ENCODE measurements around the gene PIM2.
A peak's percentile ranks its signal among the peaks of the same experiment; 100 is the strongest.

PIM2 gene

DNA sequence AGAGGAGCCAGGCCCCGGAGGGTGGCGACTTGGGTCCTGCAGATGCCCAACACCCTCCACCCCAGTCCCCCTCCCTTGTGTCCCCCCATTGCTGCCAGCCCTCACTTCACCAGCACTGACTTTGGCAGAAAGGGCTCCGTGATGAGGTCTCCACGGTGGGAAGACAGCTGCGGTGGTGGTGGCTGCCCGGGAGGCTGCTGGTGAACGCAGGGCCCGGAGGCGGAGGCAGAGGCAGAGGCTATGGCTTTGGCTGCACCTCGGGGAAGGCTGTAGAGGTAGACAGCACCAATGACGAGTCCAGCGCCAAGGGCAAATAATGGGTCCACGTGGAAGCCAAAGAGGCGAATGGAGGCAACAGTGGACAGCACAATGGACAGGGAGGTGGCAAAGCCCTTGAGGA is 14.2 kb downstream of the PIM2 start:
- H3K4me3 ChIP-seq (ENCODE audit: low read length) = no peak overlapping the region
- TF ChIP-seq ZNF274 (IDR thresholded peaks at IDR 0.05; ENCODE audit: low read depth, low read length) = no peak

DNA sequence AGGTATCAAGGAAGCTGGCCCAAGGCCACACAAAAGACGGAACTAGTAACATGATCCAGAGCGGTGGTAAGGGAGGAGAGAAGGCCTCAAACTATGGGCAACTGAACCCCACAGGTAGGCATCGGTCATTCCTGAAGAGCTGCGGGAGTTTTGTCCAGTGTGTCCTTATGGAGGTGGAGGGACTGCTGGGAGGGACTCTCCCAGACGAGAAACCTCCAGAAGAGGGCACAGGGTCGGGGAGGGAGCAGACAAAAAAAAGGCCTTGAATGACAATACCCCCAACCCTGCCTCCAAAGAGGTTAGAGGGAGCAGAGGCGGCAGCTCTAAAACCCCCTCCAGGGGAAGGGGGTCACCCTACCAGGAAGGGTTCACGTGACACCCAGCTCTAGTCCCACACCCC is 14.6 kb downstream of the PIM2 start:
- no peak overlapping the region for H3K4me3 ChIP-seq (ENCODE audit: low read length)
- no peak for TF ChIP-seq ZNF274 (IDR thresholded peaks at IDR 0.05; ENCODE audit: low read depth, low read length)

DNA sequence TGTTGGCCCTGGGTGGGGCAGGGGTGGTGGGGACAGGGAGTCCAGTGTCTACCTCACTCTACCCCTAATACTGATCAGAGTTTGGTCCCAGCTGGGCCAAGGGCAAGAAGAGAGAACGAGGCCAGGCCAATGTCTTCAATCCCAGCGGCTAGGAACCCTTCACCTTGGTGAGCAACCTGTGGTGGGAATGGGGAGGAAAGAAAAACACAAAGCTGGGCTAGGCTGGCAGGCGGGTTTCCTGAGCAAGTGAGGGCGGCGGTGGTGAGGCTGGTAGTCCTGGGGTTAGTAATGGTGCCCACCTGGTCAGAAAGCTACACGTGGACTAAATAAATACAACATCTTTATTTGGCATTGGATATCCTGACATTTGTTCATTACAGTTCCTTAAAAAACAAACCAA is 15.5 kb downstream of the PIM2 start:
- TF ChIP-seq ZNF274 (IDR thresholded peaks at IDR 0.05; ENCODE audit: low read depth, low read length) = no peak

GRCh38 chrX:48902776-48903175 is 16.0 kb downstream of the PIM2 start:
- no peak for TF ChIP-seq ZNF274 (IDR thresholded peaks at IDR 0.05; ENCODE audit: low read depth, low read length)
- no peak overlapping the region for H3K4me3 ChIP-seq (ENCODE audit: low read length)

More for the DNA sequence above, 15.5 kb downstream of the PIM2 start:
- no peak overlapping the region for H3K4me3 ChIP-seq (ENCODE audit: low read length)

GRCh38 chrX:48902135-48902534 is 16.7 kb downstream of the PIM2 start:
- TF ChIP-seq ZNF274 (IDR thresholded peaks at IDR 0.05; ENCODE audit: low read depth, low read length) = no peak
- no peak overlapping the region for H3K4me3 ChIP-seq (ENCODE audit: low read length)

DNA sequence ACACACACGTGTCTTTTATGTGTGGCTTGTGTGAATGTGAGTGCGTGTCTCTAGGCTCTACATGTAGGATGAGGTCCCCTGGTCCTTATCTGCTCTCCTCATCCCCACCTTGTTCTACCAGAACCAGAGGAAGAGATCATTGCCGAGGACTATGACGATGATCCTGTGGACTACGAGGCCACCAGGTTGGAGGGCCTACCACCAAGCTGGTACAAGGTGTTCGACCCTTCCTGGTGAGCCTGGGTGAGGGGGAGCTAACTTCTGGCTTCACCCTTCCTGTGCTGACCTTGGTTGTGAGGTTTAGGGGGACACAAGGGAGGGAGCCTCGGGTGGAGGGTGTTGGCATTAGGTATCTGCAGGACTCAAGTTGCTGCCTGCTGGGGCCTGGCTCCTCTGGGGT is 17.8 kb downstream of the PIM2 start:
- TF ChIP-seq ZNF274 (IDR thresholded peaks at IDR 0.05; ENCODE audit: low read depth, low read length) = no peak
- no peak overlapping the region for H3K4me3 ChIP-seq (ENCODE audit: low read length)

GRCh38 chrX:48899078-48899410 is 19.8 kb downstream of the PIM2 start:
- peak overlapping the region; percentile 84; the same call in 1 of the 2 replicates for H3K4me3 ChIP-seq (ENCODE audit: low read length)
- TF ChIP-seq ZNF274 (IDR thresholded peaks at IDR 0.05; ENCODE audit: low read depth, low read length) = no peak

DNA sequence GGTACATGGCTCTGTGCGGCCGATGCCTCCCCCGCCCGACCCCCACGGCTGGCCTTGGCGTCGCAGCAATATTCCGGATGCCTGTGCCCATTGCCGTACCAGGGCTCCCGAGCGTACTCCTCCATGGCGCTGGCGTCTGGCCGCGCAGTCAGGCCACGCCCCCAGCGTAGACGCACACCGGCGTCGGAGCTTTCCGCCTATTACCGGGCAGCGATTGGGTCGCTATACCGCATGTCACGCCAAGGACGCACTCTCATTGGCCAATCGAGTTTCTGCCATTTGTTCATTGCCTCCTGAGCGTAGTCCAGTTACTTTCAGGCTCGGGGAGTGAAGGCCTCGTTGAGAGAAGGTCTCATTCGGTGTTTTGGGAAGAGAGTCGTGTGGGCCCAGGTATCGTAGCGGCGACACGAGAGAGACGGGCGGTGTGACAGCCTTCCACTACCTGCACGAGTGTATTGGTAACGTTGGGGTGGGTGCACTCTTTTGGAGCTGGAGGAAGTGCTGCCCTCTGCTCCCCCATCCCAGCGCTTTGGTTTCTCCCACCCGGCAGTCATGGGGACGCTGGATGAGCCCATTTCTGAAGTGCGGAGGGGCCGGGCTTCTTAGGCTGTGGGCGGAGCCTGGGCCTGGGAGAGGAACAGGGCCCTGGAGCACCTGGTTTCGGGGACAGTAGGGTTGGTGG is 21.1 kb downstream of the PIM2 start, which contains the start of the genes PQBP1 and TIMM17B:
TSS of gene PQBP1 (plus strand) at position 306 of the 682 bp plus-strand sequence. CDS start 580 bp downstream, outside the sequence.
TSS of gene TIMM17B (minus strand) at position 144 of the 682 bp plus-strand sequence. CDS start at position 125, 19 bp downstream.
- no peak for TF ChIP-seq ZNF274 (IDR thresholded peaks at IDR 0.05; ENCODE audit: low read depth, low read length)
- H3K4me3 ChIP-seq (ENCODE audit: low read length) = peak within 1 kb of the TSS; percentile 84

GRCh38 chrX:48897157-48897624 is 21.6 kb downstream of the PIM2 start:
- no peak for TF ChIP-seq ZNF274 (IDR thresholded peaks at IDR 0.05; ENCODE audit: low read depth, low read length)
- peak overlapping the region; percentile 80 for H3K4me3 ChIP-seq (ENCODE audit: low read length)

DNA sequence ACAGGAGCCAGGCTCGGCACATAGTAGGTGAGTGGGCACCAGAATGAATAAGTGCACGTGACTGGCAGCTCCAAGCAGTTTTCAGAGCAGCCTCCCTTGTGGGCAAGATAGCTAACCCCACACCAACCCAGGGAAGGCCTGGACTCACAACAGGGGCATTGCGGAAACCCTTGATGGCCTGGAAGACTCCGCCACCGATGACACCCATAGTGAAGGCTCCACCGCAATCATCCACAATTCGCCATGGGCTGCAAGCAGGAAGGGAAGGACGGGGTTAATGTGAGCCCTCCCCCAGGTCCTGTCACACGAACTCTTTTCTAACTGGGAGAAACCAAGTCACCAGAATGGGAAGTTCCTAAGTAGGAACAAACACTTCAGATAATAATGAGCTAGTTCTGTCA is 22.2 kb downstream of the PIM2 start:
- no peak for TF ChIP-seq ZNF274 (IDR thresholded peaks at IDR 0.05; ENCODE audit: low read depth, low read length)
- H3K4me3 ChIP-seq (ENCODE audit: low read length) = peak overlapping the region; percentile 80

DNA sequence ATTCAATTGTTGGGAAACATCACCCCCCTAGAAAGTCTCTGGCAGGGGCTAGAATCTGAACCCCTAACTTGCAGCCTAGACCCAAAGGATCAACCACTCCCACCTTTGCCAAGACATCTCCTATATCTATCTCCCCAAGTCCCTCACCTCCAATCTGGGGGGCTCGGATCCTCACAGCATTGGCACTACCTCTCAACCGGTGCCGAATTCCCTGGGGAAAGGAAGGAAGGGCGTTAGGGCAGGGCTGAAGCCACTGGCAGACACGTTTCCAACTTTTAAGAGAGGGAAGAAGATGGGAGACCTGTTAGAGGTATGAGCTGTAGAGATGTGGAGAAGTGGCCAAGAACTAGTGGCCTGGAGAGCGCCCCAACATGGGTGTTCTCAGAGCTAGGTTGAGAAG is 23.9 kb downstream of the PIM2 start:
- H3K4me3 ChIP-seq (ENCODE audit: low read length) = no peak overlapping the region
- TF ChIP-seq ZNF274 (IDR thresholded peaks at IDR 0.05; ENCODE audit: low read depth, low read length) = no peak

DNA sequence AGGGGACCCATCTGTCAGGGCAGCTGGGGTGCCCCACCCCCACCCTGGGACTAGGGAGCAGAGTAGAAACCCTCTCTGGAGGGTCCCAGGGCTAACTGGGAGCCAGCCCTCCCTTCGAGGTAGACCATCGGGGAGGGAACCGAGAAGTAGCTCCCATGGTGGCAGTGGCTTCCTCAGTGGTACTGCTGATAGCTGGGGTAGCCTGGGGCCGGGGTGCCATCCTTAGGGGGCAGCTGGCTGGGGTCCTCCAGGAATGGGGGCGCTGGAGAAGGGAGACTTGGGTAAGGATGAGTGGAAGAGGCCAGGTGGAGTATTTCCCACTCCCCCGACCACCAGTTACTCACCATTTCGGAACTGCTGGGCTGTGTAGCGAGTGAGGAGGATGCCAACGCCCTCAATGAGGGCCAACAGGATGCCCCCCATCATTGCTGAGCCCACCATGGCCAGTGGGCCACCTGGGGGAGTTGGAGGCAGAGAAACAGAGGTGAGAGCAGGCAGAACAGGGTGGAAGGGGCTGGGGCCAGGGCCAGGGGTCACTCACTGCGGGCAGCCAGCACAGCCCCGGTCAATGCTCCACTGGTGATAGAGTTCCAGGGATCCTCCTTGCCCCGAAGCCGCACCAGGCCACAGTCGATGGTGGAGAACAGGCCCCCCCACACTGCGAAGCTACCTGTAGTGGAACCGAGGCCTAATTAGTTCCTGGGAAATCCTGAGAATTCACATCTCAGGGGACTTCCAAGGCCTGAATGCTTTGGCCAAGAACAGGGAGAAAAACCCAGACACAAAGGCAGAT is 25.1 kb downstream of the PIM2 start:
- H3K4me3 ChIP-seq (ENCODE audit: low read length) = no peak overlapping the region
- no peak for TF ChIP-seq ZNF274 (IDR thresholded peaks at IDR 0.05; ENCODE audit: low read depth, low read length)

- no peak for TF ChIP-seq ZNF274 (IDR thresholded peaks at IDR 0.05; ENCODE audit: low read depth, low read length)
- no peak overlapping the region for H3K4me3 ChIP-seq (ENCODE audit: low read length)
These were observed 25.9 kb downstream of the PIM2 start for GRCh38 chrX:48892896-48893295.

GRCh38 chrX:48891402-48892288 is 27.2 kb downstream of the PIM2 start:
- TF ChIP-seq ZNF274 (IDR thresholded peaks at IDR 0.05; ENCODE audit: low read depth, low read length) = no peak
- peak overlapping the region; percentile 22; the same call in 1 of the 2 replicates for H3K4me3 ChIP-seq (ENCODE audit: low read length)

Measured in GM08714 (cell line).